Anterior cingulate cortex (tissue), 58 donors: ENCODE measurements around the gene UQCR11.

ENCODE experiments used
- DNase-seq, 58 donors: peaks; one replicate each; lab custom pipeline; 2025; lab: John Stamatoyannopoulos, UW

UQCR11 gene

GRCh38 chr19:1618157-1619093, 13.2 kb upstream of the UQCR11 start:
- peak in 5 of 58 donors; percentile 1 to 16 (median 6) for DNase-seq

GRCh38 chr19:1616875-1617274, 11.6 kb upstream of the UQCR11 start:
- no peak for DNase-seq

GRCh38 chr19:1616396-1616795, 11.1 kb upstream of the UQCR11 start:
- DNase-seq: no peak

- DNase-seq: no peak
Observed at GRCh38 chr19:1615156-1615765, 10.0 kb upstream of the UQCR11 start.

GRCh38 chr19:1613808-1614570, 8.7 kb upstream of the UQCR11 start:
- no peak for DNase-seq

GRCh38 chr19:1613146-1613545, 7.9 kb upstream of the UQCR11 start:
- DNase-seq: no peak

GRCh38 chr19:1612114-1613086, 7.1 kb upstream of the UQCR11 start:
- DNase-seq: no peak

GRCh38 chr19:1611353-1611752, 6.1 kb upstream of the UQCR11 start:
- no peak for DNase-seq

GRCh38 chr19:1610579-1610978, 5.3 kb upstream of the UQCR11 start:
- no peak for DNase-seq

GRCh38 chr19:1609680-1610474, 4.6 kb upstream of the UQCR11 start:
- DNase-seq: no peak

GRCh38 chr19:1609103-1609396, 3.8 kb upstream of the UQCR11 start:
- DNase-seq: no peak

GRCh38 chr19:1608359-1609102, 3.3 kb upstream of the UQCR11 start:
- no peak for DNase-seq

GRCh38 chr19:1606138-1606651, 933 bp upstream of the UQCR11 start:
- DNase-seq: peak in 1 of 58 donors; percentile 29

GRCh38 chr19:1602091-1602707, 3.1 kb downstream of the UQCR11 start:
- no peak for DNase-seq

- DNase-seq: no peak
Observed at GRCh38 chr19:1601613-1602064, 3.6 kb downstream of the UQCR11 start.

GRCh38 chr19:1599460-1599846, 5.8 kb downstream of the UQCR11 start:
- no peak for DNase-seq

- no peak for DNase-seq
Observed at GRCh38 chr19:1598777-1599459, 6.3 kb downstream of the UQCR11 start.

GRCh38 chr19:1593501-1593772, 11.8 kb downstream of the UQCR11 start:
- no peak for DNase-seq
